ENCODE data around the gene TIMM13. TPM values are rescaled to one million over a fixed set of nuclear protein-coding genes. Genes with fewer than 3 reads are reported as not detected.
"Not testable (repeated sequence)": the region's sequence is repeated elsewhere in the genome, so short reads cannot be mapped to it uniquely, and the experiment has no call there.

The TIMM13 gene
- total and polyA plus RNA-seq, 2 of the 8 experiments (the other 6 are each of a cell fraction or from before 2014, with no cell fraction given) = 270 to 275 TPM

DNA sequence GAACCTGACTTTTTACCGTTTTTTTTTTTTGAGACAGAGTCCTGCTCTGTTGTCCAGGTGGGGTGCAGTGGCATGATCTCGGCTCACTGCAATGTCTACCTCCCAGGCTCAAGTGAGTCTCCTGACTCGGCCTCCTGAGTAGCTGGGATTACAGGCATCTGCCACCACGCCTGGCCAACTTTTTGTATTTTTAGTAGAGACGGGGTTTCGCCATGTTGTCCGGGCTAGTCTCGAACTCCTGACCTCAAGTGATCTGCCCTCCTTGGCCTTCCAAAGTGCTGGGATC is 42.5 kb upstream of the TIMM13 start:
- not testable (repeated sequence) for H3K27ac ChIP-seq (ENCODE audit: low read depth, low read length); H2AK5ac ChIP-seq (ENCODE audit: low read depth, low read length); H3K4me3 ChIP-seq (ENCODE audit: extremely low read depth in 1 of 4, insufficient read depth in 2 of 4, low read depth in 3 of 4, low read length in 4 of 4); H4K5ac ChIP-seq (ENCODE audit: insufficient read length, low read depth, low read length); H3K4me1 ChIP-seq (replicated peaks in 1 of 4; ENCODE audit: control insufficient read depth in 3 of 4, insufficient read depth in 4 of 4, low read length in 3 of 4); DNase-seq (ENCODE audit: low read depth in 1 of 2, low spot score in 2 of 2); H3K9ac ChIP-seq (replicated peaks in 1 of 4; ENCODE audit: extremely low read depth in 1 of 4, low read depth in 3 of 4, low read length in 3 of 4); H4K91ac ChIP-seq (replicated peaks; ENCODE audit: insufficient read length, low read length); H2BK120ac ChIP-seq (replicated peaks; ENCODE audit: low read depth, low read length); H3K14ac ChIP-seq (ENCODE audit: insufficient read length); H3K79me2 ChIP-seq (ENCODE audit: control insufficient read depth in 1 of 2, insufficient read depth in 2 of 2, low read length in 2 of 2); H3K23ac ChIP-seq (ENCODE audit: insufficient read length); H3K4ac ChIP-seq (replicated peaks; ENCODE audit: insufficient read length, low read depth, low read length); H2BK15ac ChIP-seq (ENCODE audit: low read length); H3K18ac ChIP-seq (ENCODE audit: extremely low read depth, low read length); H4K20me1 ChIP-seq (replicated peaks in 1 of 2; ENCODE audit: control insufficient read depth in 1 of 2, insufficient read depth in 2 of 2, low read length in 2 of 2); H3K23me2 ChIP-seq (ENCODE audit: low read depth, low read length); FAIRE-seq; H3K4me2 ChIP-seq (ENCODE audit: insufficient read depth in 1 of 2, low read depth in 2 of 2, low read length in 2 of 2); H2AFZ ChIP-seq (ENCODE audit: low read length); H3K27me3 ChIP-seq (replicated peaks in 1 of 4; ENCODE audit: control insufficient read depth in 3 of 4, extremely low read depth in 1 of 4, insufficient read depth in 3 of 4, low read length in 3 of 4); H2BK20ac ChIP-seq (ENCODE audit: low read length); H3K9me3 ChIP-seq (ENCODE audit: insufficient read depth in 2 of 2, low read depth in 1 of 2, low read length in 1 of 2); H3K79me1 ChIP-seq (ENCODE audit: low read depth, low read length); H3K36me3 ChIP-seq (ENCODE audit: control insufficient read depth in 2 of 4, insufficient read depth in 4 of 4, low read length in 3 of 4); H3K56ac ChIP-seq (replicated peaks; ENCODE audit: insufficient read length, low read depth, low read length); H2BK5ac ChIP-seq (ENCODE audit: low read depth, low read length)
- H4K8ac ChIP-seq (ENCODE audit: extremely low read depth, insufficient read depth, low read length) = peak overlapping the region; percentile 69; the same call in 1 of the 2 replicates
- H2BK12ac ChIP-seq (ENCODE audit: low read depth, low read length) = 0 out of 2 replicates have a peak overlapping the region, but pooled peaks have one; percentile 91
- ChIA-PET POLR2A (ENCODE audit: partially characterized antibody) (interaction anchor here (1.1 to 1.2 kb wide), 3 partner anchors 8 to 312 kb away, joined by 3 to 4 read pairs (median 3); partner anchors contain the start of gene TIMM13), CTCF (ENCODE audit: partially characterized antibody) (interaction anchor here (1.3 to 12.9 kb wide), 4 partner anchors 76 to 166 kb away, joined by 3 to 133 read pairs (median 28); no protein-coding TSS in a partner anchor)
- WGBS, 2 experiments (ENCODE audit: extremely low coverage in 1 of 2, insufficient coverage in 1 of 2, insufficient read length in 1 of 2, insufficient replicate concordance in 2 of 2, low coverage in 1 of 2, low lambda C conversion rate in 2 of 2, missing lambda C conversion rate in 1 of 2) = 85% methylated on average over 8 of the region's 8 CpGs; no CpG with 5 or more reads in 1 of the 2 experiments

Measured in H1 (cell line).